NT2/D1 (cell line): ENCODE data around the gene WDR1.

ENCODE experiments used
- DNase-seq: peaks from one replicate; pipeline ENCODE4 v3.0.0-alpha.2; 2011; ENCODE audit warnings: low read depth, low spot score
- H3K27me3 ChIP-seq: 2 replicates; pipeline ENCODE4 v1.6.0; 2011; ENCODE audit warnings: mild to moderate bottlenecking; ENCODE audit not compliant: insufficient read length, insufficient read depth
- H3K36me3 ChIP-seq: 2 replicates; pipeline ENCODE4 v1.6.1; 2011; ENCODE audit warnings: mild to moderate bottlenecking, low read length, mixed read lengths; ENCODE audit not compliant: insufficient read depth, insufficient read length
- H3K4me1 ChIP-seq: 2 replicates; pipeline ENCODE4 v1.5.1; 2011; ENCODE audit not compliant: insufficient read depth, insufficient read length
- H3K4me3 ChIP-seq: 2 replicates; pipeline ENCODE4 v1.5.1; 2011; ENCODE audit warnings: low read depth; ENCODE audit not compliant: insufficient read length
- H3K9ac ChIP-seq: 2 replicates; pipeline ENCODE4 v1.6.0; 2011; ENCODE audit warnings: low read depth; ENCODE audit not compliant: insufficient read length
- H3K9me3 ChIP-seq: 2 replicates; pipeline ENCODE4 v1.5.1; 2011; ENCODE audit warnings: mild to moderate bottlenecking, low read length; ENCODE audit not compliant: insufficient read depth
- SUZ12 ChIP-seq: IDR thresholded peaks from 2 replicates; pipeline ENCODE4 v1.6.1; 2011; ENCODE audit not compliant: insufficient read length, insufficient read depth; ENCODE audit errors: extremely low read depth
- YY1 ChIP-seq: IDR thresholded peaks from 2 replicates; pipeline ENCODE4 v1.6.1; 2011; ENCODE audit not compliant: insufficient read length, insufficient read depth
- ZNF274 ChIP-seq: IDR thresholded peaks from 2 replicates; pipeline ENCODE4 v1.6.1; 2011; ENCODE audit warnings: mild to moderate bottlenecking, low read depth, low read length

WDR1 gene

DNA sequence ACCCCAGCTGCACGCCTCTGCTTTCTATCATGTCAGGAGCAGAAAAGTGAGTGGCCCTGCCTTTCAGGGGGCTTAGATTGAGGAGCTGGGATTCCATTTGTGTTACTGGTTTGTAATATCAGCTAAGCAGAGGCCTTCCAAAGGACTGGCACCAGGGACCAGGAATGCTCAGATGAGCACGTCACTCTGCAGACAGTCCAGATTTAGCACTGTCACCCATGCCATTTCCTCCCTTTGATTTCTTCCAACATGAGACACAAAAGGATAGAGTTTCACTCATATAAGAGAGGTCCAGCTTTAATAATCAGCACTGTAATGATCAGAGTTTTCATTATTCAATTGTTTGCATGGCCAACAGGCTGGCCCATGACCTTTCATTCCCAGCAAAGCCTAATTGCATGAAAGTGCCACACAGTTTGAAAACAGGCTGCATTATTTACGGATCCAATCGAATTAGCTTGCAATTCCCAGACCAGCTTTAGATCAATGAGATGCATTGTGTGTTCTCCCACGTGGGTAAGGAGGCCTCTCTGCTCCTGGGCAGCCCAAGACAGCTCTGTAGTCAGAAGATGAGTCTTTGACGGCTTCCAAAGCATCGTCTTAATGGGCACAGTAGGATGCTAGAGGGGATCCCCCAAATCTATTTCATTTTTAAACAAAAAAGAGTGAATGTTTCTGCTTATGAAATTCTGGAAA, 85.5 kb downstream of the WDR1 start:
- no peaks in the 10 kb centered on the region for H3K27me3 ChIP-seq
- TF ChIP-seq ZNF274: no peak
- no peak for TF ChIP-seq SUZ12
- TF ChIP-seq YY1: no peak
- no peak overlapping the region for H3K9ac ChIP-seq
- H3K9me3 ChIP-seq: no peaks in the 10 kb centered on the region
- peaks cover 4% of the 10 kb centered on the region for H3K4me1 ChIP-seq
- no peak overlapping the region for H3K4me3 ChIP-seq
- DNase-seq: no peak
- no peaks in the 10 kb centered on the region for H3K36me3 ChIP-seq

DNA sequence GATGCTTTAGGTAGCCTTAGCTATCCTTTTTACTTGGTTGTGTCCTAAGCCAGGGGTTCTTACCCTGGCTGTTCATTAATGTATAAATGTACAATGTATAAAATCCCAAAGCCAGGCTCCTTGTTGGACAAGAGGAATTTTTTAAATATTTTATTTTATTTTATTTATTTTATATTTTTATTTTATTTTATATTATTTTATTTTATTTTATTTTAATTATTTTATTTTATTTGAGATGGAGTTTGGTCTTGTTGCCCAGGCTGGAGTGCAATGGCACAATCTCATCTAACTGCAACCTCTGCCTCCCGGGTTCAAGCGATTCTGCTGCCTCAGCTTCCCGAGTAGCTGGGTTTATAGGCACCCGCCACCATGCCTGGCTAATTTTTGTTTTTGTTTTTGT, 87.2 kb downstream of the WDR1 start:
- TF ChIP-seq YY1 (no peak), SUZ12 (no peak), ZNF274 (no peak)
- no peaks in the 10 kb centered on the region for H3K36me3 ChIP-seq
- no peak overlapping the region for H3K4me3 ChIP-seq
- no peaks in the 10 kb centered on the region for H3K9me3 ChIP-seq
- H3K4me1 ChIP-seq: peaks cover 4% of the 10 kb centered on the region
- H3K27me3 ChIP-seq: peaks cover 12% of the 10 kb centered on the region
- DNase-seq: no peak
- no peak overlapping the region for H3K9ac ChIP-seq

DNA sequence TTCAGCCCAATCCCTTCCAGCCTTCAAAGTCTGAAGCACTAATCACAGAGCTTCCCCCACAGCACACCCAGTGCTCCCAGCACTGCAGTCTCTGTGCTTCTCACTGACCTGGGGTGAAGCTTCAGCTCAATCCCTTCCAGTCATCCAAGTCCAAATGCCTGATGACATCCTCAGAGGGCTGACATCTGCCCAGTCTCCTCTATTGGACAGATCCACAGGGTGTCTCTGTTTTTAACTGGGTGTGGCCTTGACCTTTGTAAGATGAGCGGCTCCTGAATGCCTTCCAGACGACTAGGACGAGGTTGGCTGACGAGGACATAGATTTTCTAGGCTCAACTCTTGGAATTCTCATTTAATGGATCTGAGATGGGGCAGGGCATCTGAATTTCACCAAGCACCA, 87.7 kb downstream of the WDR1 start:
- no peak for DNase-seq
- H3K9me3 ChIP-seq: no peaks in the 10 kb centered on the region
- TF ChIP-seq ZNF274 (no peak), SUZ12 (no peak), YY1 (no peak)
- no peak overlapping the region for H3K4me3 ChIP-seq
- H3K27me3 ChIP-seq: peaks cover 14% of the 10 kb centered on the region
- no peak overlapping the region for H3K9ac ChIP-seq
- no peaks in the 10 kb centered on the region for H3K36me3 ChIP-seq
- peaks cover 4% of the 10 kb centered on the region for H3K4me1 ChIP-seq

DNA sequence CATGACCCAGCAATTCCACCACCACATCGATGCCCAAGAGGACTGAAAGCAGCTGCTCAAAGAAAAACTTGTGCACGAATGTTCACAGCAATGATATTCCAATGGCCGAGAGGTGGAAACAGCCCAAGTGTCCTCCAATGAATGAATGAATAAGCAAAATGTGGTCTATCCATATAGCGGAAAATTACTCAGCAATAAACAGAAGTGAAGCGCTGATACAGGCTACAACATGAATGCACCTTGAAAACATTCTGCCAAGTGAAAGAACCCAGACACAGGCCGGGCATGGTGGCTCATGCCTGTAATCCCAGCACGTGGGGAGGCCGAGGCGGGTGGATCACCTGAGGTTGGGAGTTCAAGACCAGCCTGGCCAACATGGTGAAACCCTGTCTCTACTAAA, 90.1 kb downstream of the WDR1 start:
- TF ChIP-seq YY1: no peak
- TF ChIP-seq ZNF274: no peak
- TF ChIP-seq SUZ12: no peak
- Histone ChIP-seq H3K36me3 (no peaks in the 10 kb centered on the region), H3K9ac (no peak overlapping the region), H3K4me3 (no peak overlapping the region), H3K4me1 (peaks cover 4% of the 10 kb centered on the region), H3K27me3 (peaks cover 14% of the 10 kb centered on the region), H3K9me3 (no peaks in the 10 kb centered on the region)
- no peak for DNase-seq

DNA sequence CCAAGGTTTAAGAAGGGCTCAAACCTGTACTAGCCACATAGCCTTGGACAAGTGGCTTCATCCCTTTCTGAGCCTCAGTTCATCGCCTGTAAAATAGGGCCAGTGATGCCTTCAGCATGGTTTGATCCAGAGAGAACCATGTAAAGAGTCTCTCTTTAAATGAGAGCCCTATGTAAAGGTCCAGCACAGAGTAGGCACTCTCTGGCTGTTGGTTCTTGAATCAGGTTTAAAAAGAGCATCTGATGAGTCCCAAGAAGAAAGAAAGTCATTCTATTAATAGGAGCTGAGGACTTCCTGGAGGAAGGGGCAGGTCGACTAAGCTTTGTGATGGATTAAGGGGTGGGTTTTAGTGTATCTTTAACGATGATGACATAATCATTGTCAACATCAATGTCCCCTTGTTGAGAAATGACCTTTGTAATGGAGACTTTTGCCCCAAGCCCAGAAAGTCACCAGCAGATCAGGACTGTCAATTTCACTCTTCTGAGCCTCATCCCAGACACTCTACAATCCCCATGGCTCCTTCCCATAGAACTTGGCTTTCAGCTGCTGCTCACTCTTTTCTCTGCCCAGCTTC, 91.3 kb downstream of the WDR1 start:
- TF ChIP-seq SUZ12 (no peak), YY1 (no peak), ZNF274 (no peak)
- no peaks in the 10 kb centered on the region for H3K9me3 ChIP-seq
- no peak for DNase-seq
- H3K9ac ChIP-seq: no peak overlapping the region
- no peaks in the 10 kb centered on the region for H3K36me3 ChIP-seq
- H3K4me3 ChIP-seq: no peak overlapping the region
- peaks cover 7% of the 10 kb centered on the region for H3K4me1 ChIP-seq
- H3K27me3 ChIP-seq: peaks cover 22% of the 10 kb centered on the region
